HL-60 (cell line): ENCODE data around the gene PRDX3.
"Not testable (repeated sequence)": the region's sequence is repeated elsewhere in the genome, so short reads cannot be mapped to it uniquely, and the experiment has no call there.

Source experiments
- DNase-seq, 2 experiments: peaks; one replicate each; pipeline ENCODE4 v3.0.0-alpha.2; 2010 to 2020; ENCODE audit warnings: low read depth in 1 of 2, low spot score in 1 of 2
- H3K27ac ChIP-seq: fragments of 250-450 bp; sonication (Bioruptor Pico); replicated peaks from 2 replicates; pipeline ENCODE4 v1.5.1; 2020; ENCODE audit warnings: mild to moderate bottlenecking, moderate library complexity
- H3K27me3 ChIP-seq: fragments of 250-450 bp; sonication (Bioruptor Pico); 2 replicates; pipeline ENCODE4 v1.5.1; 2021; ENCODE audit warnings: mild to moderate bottlenecking, moderate library complexity; ENCODE audit not compliant: insufficient read depth, poor library complexity, severe bottlenecking
- H3K4me3 ChIP-seq: replicated peaks from 2 replicates; pipeline ENCODE4 v1.5.1; 2011; ENCODE audit warnings: mild to moderate bottlenecking, control low read depth, low read length; ENCODE audit not compliant: insufficient read depth
- CTCF ChIP-seq: IDR thresholded peaks from one replicate; pipeline ENCODE4 v1.5.1; 2011; ENCODE audit warnings: low read length, control low read depth, inconsistent platforms; ENCODE audit not compliant: insufficient read depth
- GABPA ChIP-seq: IDR thresholded peaks from 2 replicates; pipeline ENCODE4 v1.6.1; 2012; ENCODE audit warnings: low read depth
- POLR2AphosphoS5 ChIP-seq: IDR thresholded peaks from 2 replicates; pipeline ENCODE4 v1.6.1; 2012; ENCODE audit warnings: low read depth
- REST ChIP-seq: IDR thresholded peaks from 2 replicates; pipeline ENCODE4 v1.6.1; 2012; ENCODE audit warnings: low read depth; ENCODE audit not compliant: insufficient replicate concordance
- SPI1 ChIP-seq: IDR thresholded peaks from 2 replicates; pipeline ENCODE4 v1.6.1; 2012; ENCODE audit warnings: low read depth, mild to moderate bottlenecking, borderline replicate concordance

The PRDX3 gene

GRCh38 chr10:119159332-119159731 lies 19.3 kb downstream of the PRDX3 start:
- Histone ChIP-seq H3K27me3 (no peaks in the 10 kb centered on the region), H3K27ac (no peak overlapping the region), H3K4me3 (no peak overlapping the region)
- no peak for DNase-seq
- TF ChIP-seq REST (no peak), CTCF (no peak), GABPA (no peak), SPI1 (no peak), POLR2AphosphoS5 (no peak)

- no peaks in the 10 kb centered on the region for H3K27me3 ChIP-seq
- H3K27ac ChIP-seq: no peak overlapping the region
- TF ChIP-seq GABPA (no peak), POLR2AphosphoS5 (no peak), CTCF (no peak), REST (no peak), SPI1 (no peak)
- no peak overlapping the region for H3K4me3 ChIP-seq
- DNase-seq: no peak
Observed at GRCh38 chr10:119153661-119154060, 25.0 kb downstream of the PRDX3 start.

GRCh38 chr10:119153041-119153440 lies 25.6 kb downstream of the PRDX3 start:
- Histone ChIP-seq H3K4me3 (no peak overlapping the region), H3K27ac (no peak overlapping the region), H3K27me3 (no peaks in the 10 kb centered on the region)
- no peak for DNase-seq
- TF ChIP-seq SPI1 (no peak), POLR2AphosphoS5 (no peak), CTCF (no peak), REST (no peak), GABPA (no peak)

GRCh38 chr10:119151601-119152000 lies 27.0 kb downstream of the PRDX3 start:
- H3K27me3 ChIP-seq, H3K4me3 ChIP-seq, H3K27ac ChIP-seq, DNase-seq: not testable (repeated sequence)
